ENCODE measurements around the gene TRAPPC10. TPM values are rescaled to one million over a fixed set of nuclear protein-coding genes. Genes with fewer than 3 reads are reported as not detected.

Gene TRAPPC10, protein sequence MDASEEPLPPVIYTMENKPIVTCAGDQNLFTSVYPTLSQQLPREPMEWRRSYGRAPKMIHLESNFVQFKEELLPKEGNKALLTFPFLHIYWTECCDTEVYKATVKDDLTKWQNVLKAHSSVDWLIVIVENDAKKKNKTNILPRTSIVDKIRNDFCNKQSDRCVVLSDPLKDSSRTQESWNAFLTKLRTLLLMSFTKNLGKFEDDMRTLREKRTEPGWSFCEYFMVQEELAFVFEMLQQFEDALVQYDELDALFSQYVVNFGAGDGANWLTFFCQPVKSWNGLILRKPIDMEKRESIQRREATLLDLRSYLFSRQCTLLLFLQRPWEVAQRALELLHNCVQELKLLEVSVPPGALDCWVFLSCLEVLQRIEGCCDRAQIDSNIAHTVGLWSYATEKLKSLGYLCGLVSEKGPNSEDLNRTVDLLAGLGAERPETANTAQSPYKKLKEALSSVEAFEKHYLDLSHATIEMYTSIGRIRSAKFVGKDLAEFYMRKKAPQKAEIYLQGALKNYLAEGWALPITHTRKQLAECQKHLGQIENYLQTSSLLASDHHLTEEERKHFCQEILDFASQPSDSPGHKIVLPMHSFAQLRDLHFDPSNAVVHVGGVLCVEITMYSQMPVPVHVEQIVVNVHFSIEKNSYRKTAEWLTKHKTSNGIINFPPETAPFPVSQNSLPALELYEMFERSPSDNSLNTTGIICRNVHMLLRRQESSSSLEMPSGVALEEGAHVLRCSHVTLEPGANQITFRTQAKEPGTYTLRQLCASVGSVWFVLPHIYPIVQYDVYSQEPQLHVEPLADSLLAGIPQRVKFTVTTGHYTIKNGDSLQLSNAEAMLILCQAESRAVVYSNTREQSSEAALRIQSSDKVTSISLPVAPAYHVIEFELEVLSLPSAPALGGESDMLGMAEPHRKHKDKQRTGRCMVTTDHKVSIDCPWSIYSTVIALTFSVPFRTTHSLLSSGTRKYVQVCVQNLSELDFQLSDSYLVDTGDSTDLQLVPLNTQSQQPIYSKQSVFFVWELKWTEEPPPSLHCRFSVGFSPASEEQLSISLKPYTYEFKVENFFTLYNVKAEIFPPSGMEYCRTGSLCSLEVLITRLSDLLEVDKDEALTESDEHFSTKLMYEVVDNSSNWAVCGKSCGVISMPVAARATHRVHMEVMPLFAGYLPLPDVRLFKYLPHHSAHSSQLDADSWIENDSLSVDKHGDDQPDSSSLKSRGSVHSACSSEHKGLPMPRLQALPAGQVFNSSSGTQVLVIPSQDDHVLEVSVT
- total RNA-seq, result 34.0 and 37.8 TPM in 2 replicates

DNA sequence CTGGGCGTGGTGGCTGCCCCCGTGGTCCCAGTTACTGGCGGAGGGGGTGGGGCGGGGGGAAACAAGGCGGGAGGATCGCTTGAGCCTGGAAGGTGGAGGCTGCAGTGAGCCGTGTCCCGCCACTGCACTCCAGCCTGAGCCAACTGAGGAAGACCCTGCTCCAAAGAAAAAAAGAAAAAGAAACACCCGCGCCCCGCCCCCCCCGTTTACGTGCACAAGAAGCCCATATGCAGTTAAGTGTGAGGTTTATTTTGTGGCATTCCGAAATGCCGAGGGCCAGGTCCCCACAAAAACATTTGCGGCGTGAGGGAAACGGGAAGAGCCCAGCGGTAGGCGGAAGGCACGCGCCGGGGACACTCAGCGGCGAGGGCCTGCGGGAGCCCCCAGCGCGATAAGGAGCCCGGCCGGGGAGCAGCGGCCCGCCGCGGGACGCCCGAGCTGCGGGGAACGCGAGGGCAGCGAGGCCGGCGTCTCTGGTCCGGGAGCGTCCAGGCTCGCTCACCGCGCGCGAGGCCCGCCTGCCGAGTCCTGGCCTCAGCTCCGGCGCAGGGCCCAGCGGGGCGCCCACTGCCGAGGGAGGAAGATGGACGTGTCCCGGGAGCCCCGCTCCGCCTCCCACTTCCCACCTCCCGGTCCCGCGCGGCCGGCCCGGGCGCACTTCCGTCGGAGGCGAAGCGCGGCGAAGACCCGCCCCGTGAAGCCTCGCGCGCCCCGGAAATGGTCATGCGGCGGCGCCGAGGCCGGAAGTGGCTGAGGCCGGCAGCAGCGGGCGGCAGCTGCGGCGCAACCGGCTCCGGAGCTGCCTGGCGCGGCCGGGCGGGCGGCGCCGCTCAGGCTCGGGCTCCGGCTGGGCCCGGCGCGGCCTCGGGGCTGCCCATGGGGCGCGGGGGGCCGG, at the start of gene TRAPPC10:
TRAPPC10 (plus strand) TSS at position 731 of the 895 bp plus-strand sequence. CDS start 185 bp downstream, outside the sequence.

DNA sequence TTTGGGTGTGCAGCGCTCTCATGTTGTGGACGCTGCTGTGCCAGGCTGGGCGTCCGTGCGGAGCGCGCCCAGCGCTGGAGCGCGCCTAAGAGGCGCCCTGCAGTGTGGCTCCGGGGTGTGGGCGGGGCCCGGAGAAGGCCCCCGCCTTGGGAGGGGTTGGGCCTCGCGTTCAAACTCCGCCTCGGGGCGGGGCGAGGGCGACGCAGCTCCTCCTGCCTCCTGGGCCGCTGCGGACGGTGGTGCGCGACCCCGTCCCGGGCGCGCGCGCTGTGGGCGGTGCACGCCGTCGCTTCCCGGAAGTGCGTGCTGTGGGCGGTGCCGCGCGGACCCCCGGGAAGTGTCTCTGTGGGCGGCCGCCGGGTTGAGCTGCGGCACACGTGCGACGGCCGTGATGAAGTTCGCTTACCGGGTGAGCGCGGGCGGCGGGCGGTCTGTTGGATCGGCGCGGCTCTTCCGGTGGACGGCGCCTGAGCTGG, 95.0 kb downstream of the TRAPPC10 start, which contains the start of gene PWP2:
PWP2 (plus strand) TSS at position 374 of the 476 bp plus-strand sequence; CDS start at position 392, 18 bp downstream.

Small RNAs within 50 kb of the gene (small RNA-seq; reads per million reads assigned to genes)
- gene RNU6-1150P, result not detected

Other genes with a start within 250 kb of the TRAPPC10 start
- 18.5 and 22.1 TPM in 2 replicates for gene CSTB, start 236.0 kb upstream of the TRAPPC10 start, total RNA-seq
- gene RRP1, start 222.7 kb upstream of the TRAPPC10 start, total RNA-seq, result 31.8 and 34.5 TPM in 2 replicates
- gene AGPAT3, start 147.1 kb upstream of the TRAPPC10 start, total RNA-seq, result 53.5 and 74.7 TPM in 2 replicates
- 18.9 and 24.2 TPM in 2 replicates for gene PWP2, start 95.1 kb downstream of the TRAPPC10 start, total RNA-seq
- 25.7 and 27.1 TPM in 2 replicates for gene GATD3, start 121.4 kb downstream of the TRAPPC10 start, total RNA-seq
- 0.72 and 1.9 TPM in 2 replicates for gene ICOSLG, start 228.6 kb downstream of the TRAPPC10 start, total RNA-seq
- gene DNMT3L, start 249.6 kb downstream of the TRAPPC10 start, total RNA-seq, result not detected in 2 replicates

All from thoracic aorta endothelial cell (primary cell).